ENCODE data around the gene PTPN7.

PTPN7 gene

DNA sequence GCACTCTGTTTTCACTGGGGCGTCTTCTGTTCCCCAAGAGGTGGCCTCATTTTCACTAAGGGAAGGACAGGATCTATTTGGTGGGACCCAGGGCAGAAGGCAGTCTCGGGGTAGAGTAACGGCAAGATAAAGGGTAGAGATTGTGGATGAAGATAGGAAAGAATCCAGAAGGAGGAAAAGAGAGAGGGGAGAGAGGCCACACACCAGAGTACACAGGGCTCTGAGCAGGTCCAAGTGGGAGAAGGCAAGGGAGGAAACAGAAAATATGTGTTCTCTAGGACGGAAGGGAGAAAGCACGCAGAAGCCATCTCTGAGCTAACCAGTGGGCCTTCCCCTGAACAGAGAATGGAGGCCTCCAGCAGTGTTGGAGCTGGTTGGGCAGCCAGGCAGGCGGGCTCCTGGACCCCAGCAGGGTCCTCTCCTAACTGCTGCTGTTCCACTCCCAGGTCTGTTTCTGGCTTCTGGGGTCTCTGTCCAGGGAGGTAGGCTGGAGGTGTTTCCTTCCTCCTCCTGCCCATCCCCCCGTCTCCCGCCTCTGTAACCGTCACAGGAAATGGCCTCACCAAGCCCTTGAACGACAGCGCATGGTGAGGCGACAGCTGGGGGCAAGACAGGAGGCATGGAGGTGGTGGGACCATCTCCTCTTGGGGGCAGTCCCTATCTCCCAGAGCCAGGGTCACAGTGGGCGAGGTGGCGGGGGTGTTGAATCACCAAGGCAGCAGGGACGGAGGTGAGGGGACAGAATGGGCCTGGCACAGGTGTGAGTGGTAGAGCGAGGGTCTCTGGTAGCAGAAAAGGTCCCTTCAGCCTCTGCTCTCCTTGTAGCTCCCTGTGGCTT is 649 bp downstream of the PTPN7 start:
- peak overlapping the region in 1 of 2 donors; percentile 43 for H3K27ac ChIP-seq
- no peak for DNase-seq (ENCODE audit: low spot score)

DNA sequence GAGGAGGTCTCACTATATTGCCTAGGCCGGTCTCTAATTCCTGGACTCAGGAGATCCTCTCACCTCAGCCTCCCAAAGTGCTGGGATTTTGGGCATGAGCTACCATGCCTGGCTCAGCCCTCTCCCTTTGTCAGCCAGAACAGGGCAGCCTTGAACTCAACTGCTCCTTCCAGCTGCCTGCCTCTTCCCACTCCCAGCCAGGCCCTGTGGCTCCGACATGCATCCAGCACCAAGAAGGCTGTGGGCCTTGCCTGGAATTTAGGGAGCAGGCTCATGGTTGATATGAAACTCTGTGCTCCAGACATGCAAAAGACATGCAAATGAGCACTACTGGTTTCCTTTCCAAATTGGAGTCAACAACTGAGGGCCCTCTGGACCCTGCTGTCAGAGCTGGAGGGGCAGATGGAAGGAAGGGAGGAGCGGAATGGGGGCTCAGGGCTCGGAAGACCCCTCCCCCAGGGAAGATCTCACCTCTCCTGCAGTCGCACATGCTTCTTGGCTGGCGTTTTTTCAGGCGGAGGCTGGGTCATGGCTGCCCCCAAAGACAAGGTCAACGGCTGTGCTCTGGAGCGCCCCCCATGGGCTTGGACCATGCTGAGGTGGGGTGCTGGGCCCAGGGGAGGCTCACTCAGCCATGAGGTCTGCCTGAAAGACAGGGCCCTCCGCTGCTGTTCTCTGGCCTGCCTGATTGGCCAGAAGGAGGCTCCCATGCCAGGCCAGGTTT is 1.4 kb downstream of the PTPN7 start:
- no peak for DNase-seq (ENCODE audit: low spot score)
- TF ChIP-seq, protein P1, sequence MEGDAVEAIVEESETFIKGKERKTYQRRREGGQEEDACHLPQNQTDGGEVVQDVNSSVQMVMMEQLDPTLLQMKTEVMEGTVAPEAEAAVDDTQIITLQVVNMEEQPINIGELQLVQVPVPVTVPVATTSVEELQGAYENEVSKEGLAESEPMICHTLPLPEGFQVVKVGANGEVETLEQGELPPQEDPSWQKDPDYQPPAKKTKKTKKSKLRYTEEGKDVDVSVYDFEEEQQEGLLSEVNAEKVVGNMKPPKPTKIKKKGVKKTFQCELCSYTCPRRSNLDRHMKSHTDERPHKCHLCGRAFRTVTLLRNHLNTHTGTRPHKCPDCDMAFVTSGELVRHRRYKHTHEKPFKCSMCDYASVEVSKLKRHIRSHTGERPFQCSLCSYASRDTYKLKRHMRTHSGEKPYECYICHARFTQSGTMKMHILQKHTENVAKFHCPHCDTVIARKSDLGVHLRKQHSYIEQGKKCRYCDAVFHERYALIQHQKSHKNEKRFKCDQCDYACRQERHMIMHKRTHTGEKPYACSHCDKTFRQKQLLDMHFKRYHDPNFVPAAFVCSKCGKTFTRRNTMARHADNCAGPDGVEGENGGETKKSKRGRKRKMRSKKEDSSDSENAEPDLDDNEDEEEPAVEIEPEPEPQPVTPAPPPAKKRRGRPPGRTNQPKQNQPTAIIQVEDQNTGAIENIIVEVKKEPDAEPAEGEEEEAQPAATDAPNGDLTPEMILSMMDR (IDR thresholded peaks at IDR 0.05), result no peak
- no peak overlapping the region for H3K4me3 ChIP-seq
- no peak overlapping the region for H3K27ac ChIP-seq

More for the DNA sequence above, 649 bp downstream of the PTPN7 start:
- TF ChIP-seq, protein P1 (IDR thresholded peaks at IDR 0.05), result no peak
- H3K4me3 ChIP-seq, result peak overlapping the region; percentile 58

DNA sequence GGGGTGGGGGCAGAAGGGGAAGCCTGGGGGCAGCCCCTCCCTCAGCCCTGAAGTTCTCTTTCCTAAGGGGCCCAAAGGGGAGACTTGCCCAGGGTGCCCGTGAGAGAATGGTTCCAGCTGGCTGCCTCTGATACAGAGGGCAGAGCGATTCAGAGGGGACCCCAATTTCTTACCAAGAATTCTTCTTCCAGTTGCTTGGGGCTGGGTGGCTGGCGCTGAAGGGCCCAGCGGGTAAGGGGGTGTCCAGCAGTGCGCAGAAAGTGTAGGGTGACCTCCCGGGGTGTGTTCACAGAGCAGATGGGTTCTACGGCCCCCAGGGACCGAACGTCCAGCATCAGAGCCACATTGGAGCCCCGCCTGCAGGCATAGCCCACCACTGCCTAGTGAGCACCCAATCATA is 2.5 kb downstream of the PTPN7 start:
- Histone ChIP-seq H3K4me3 (no peak overlapping the region), H3K27ac (no peak overlapping the region)
- DNase-seq (ENCODE audit: low spot score), result no peak
- TF ChIP-seq, protein P1 (IDR thresholded peaks at IDR 0.05), result no peak

DNA sequence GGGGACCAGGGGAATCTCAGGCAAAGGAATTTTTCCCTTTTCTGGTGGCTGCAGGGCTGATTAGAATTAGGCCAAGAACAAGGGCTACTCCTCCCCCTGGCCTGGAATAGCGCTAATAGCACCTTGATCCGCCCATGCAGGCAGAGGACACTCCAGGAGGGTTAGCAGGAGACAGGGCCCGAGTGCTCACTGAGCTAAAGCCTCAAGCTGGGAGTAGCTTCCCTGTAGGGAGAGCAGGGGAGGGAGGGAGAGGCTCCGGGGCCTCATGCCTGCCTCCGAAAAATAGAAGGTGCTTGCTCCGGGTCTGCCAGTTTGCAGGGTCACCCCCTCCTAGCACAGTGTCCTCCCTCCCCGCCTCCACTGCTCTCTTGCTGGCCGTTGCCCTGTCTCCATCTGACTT is 3.8 kb downstream of the PTPN7 start:
- DNase-seq (ENCODE audit: low spot score), result no peak
- Histone ChIP-seq H3K27ac (no peak overlapping the region), H3K4me3 (no peak overlapping the region)
- TF ChIP-seq, protein P1 (IDR thresholded peaks at IDR 0.05), result no peak

DNA sequence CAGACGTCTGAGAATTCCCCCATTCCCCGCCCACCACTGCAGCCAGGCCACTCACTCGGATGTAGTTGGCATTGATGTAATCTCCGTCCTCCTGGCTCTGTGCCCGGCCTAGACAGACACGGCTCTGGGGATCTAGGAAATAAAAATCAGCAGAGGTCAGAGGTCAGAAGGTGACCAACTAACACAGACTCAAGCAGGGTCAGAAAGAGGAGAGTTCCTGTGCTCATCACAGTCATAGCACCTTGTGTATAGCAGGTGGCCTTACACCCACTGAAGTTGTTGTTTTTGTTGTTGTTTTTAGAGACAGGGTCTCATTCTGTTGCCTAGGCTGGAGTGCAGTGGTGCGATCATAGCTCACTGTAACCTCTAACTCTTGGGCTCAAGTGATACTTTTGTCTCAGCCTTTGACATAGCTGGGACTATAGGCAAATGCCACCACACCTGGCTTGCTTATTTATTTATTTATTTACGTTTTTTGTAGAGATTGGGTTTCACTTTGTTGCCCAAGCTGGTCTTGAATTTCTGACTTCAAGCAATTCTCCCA is 4.9 kb downstream of the PTPN7 start:
- no peak for DNase-seq (ENCODE audit: low spot score)
- no peak overlapping the region for H3K4me3 ChIP-seq
- TF ChIP-seq, protein P1 (IDR thresholded peaks at IDR 0.05), result no peak
- H3K27ac ChIP-seq, result no peak overlapping the region

DNA sequence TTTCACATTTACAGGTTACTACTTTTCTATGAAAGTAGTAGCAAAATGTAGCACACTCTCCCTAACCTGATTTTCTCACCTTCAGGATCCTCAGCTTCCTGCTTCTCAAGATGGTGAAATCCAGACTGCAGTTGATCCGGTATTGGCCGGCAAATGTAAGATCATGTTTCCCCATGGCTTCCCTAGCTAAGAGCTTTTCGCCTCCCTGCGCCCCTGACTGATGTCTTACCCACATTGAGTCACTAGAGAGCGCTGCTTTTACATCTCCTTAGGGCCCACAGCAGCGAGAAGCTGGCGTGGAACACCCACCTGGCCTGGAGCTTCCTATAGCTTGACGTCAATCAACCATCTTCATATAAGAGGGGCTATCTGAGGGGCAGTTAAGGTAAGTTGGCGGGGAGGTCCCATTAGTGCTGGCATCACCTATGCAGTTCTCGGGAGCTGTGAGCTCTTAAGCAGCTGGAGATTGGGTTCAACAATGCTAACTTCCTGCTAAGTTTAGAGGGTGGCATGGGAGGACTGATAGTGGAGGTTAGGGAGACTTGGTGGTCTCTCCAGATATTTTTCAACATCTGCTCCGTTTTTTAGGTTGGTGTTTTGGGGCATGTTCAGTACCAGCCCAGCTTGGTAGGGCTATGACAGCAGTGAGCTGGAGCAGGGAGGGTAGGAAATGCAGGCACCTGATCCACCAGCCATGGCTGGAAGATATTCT is 5.5 kb downstream of the PTPN7 start:
- H3K27ac ChIP-seq, result no peak overlapping the region
- H3K4me3 ChIP-seq, result no peak overlapping the region
- no peak for DNase-seq (ENCODE audit: low spot score)
- TF ChIP-seq, protein P1 (IDR thresholded peaks at IDR 0.05), result no peak
